Thyroid gland (tissue), 4 donors: ENCODE measurements around the gene CSRP2. TPM values are rescaled to one million over a fixed set of nuclear protein-coding genes. Genes with fewer than 3 reads are reported as not detected.
A peak's percentile ranks its signal among the peaks of the same experiment; 100 is the strongest.

Source experiments
- DNase-seq, 2 donors: peaks; one replicate each; pipeline ENCODE4 v3.0.0-alpha.2; 2019
- H3K27ac ChIP-seq, 3 donors: fragments of 200-600 bp; sonication (generic); 1 replicate in 2 of 3; 2 replicates in 1 of 3; pipeline ENCODE4 v1.5.1; 2016 to 2019; ENCODE audit warnings: mild to moderate bottlenecking in 1 of 3, moderate library complexity in 1 of 3
- H3K27me3 ChIP-seq: fragments of 200-600 bp; sonication (generic); one replicate; pipeline ENCODE4 v1.5.1; 2019
- H3K36me3 ChIP-seq, 2 donors: fragments of 200-600 bp; sonication (generic); one replicate each; pipeline ENCODE4 v1.5.1; 2016 to 2019
- H3K4me1 ChIP-seq, 2 donors: fragments of 200-600 bp; sonication (generic); one replicate each; pipeline ENCODE4 v1.5.1; 2017 to 2019
- H3K4me3 ChIP-seq, 3 donors: fragments of 200-600 bp; sonication (generic); replicated peaks in 1 of 3; 1 replicate in 2 of 3; 2 replicates in 1 of 3; pipeline ENCODE4 v1.5.1; 2016; ENCODE audit warnings: mild to moderate bottlenecking in 1 of 3
- H3K9me3 ChIP-seq: fragments of 200-600 bp; sonication (generic); one replicate; pipeline ENCODE4 v1.5.1; 2017
- CTCF ChIP-seq, 6 experiments: fragments of 200-600 bp in 3 of 6; fragments of 450-650 bp in 3 of 6; sonication (generic) in 3 of 6; IDR thresholded peaks; one replicate each; pipeline ENCODE4 v1.5.1; 2016 to 2019; ENCODE audit warnings: antibody characterized with exemption in 6 of 6, mild to moderate bottlenecking in 2 of 6, inconsistent platforms in 1 of 6, moderate library complexity in 1 of 6
- POLR2A ChIP-seq, 2 donors: fragments of 450-650 bp; IDR thresholded peaks; one replicate each; pipeline ENCODE4 v1.6.1; 2017; ENCODE audit warnings: antibody characterized with exemption in 2 of 2, mild to moderate bottlenecking in 2 of 2, moderate library complexity in 1 of 2
- WGBS, 2 donors: methylation state at CpG; one replicate each; pipeline ENCODE4 v1.1.5; 2017; 5-methylcytosine and 5-hydroxymethylcytosine counted together
- intact Hi-C: fragments of 100-400 bp; cut with DNase I; formaldehyde crosslinking; loops from one replicate; pipeline ENCODE4 v1.15.1; 2023
- total RNA-seq, 4 donors: library from RNA; depleted of rRNA; stranded (reverse); fragments of >200 nt; gene quantifications; one replicate each; pipeline ENCODE4 v1.2.3, GENCODE V29; 2016

CSRP2 gene
- total RNA-seq, 4 donors from 2014 or later, result 42.1 to 65.1 (median 49.4) TPM

GRCh38 chr12:76872415-76872814, 6.4 kb downstream of the CSRP2 start:
- no peak overlapping the region for H3K27ac ChIP-seq
- WGBS, 2 donors, result 78 to 88% methylated on average over 5 of the region's 5 CpGs
- H3K9me3 ChIP-seq, result no peaks in the 10 kb centered on the region
- no peaks in the 10 kb centered on the region for H3K36me3 ChIP-seq
- H3K27me3 ChIP-seq, result no peaks in the 10 kb centered on the region
- peaks cover 2 to 7% of the 10 kb centered on the region in 2 donors for H3K4me1 ChIP-seq
- no peak for DNase-seq
- TF ChIP-seq CTCF (IDR thresholded peaks at IDR 0.05) (no peak), POLR2A (IDR thresholded peaks at IDR 0.05) (no peak)
- H3K4me3 ChIP-seq, result no peak overlapping the region
- intact Hi-C loops, result no loop called here

- 75 to 85% methylated on average over 3 of the region's 3 CpGs for WGBS, 2 donors
- no peak for DNase-seq
- H3K9me3 ChIP-seq, result no peaks in the 10 kb centered on the region
- no peaks in the 10 kb centered on the region for H3K36me3 ChIP-seq
- H3K27me3 ChIP-seq, result no peaks in the 10 kb centered on the region
- H3K4me1 ChIP-seq, result peaks cover 0 to 7% of the 10 kb centered on the region in 2 donors
- no peak overlapping the region for H3K4me3 ChIP-seq
- no peak for TF ChIP-seq POLR2A (IDR thresholded peaks at IDR 0.05)
- no peak for TF ChIP-seq CTCF (IDR thresholded peaks at IDR 0.05)
- intact Hi-C loops, result no loop called here
- no peak overlapping the region for H3K27ac ChIP-seq
These were observed 7.1 kb downstream of the CSRP2 start for GRCh38 chr12:76871742-76872141.

- Histone ChIP-seq H3K4me3 (no peak overlapping the region), H3K27me3 (no peaks in the 10 kb centered on the region), H3K27ac (no peak overlapping the region), H3K4me1 (peaks cover 0 to 12% of the 10 kb centered on the region in 2 donors), H3K9me3 (no peaks in the 10 kb centered on the region), H3K36me3 (no peaks in the 10 kb centered on the region)
- 93 to 98% methylated on average over 2 of the region's 2 CpGs for WGBS, 2 donors
- intact Hi-C loops, result no loop called here
- no peak for DNase-seq
- no peak for TF ChIP-seq CTCF (IDR thresholded peaks at IDR 0.05)
- no peak for TF ChIP-seq POLR2A (IDR thresholded peaks at IDR 0.05)
These were observed 7.7 kb downstream of the CSRP2 start for GRCh38 chr12:76871082-76871481.

GRCh38 chr12:76866726-76867125, 12.1 kb downstream of the CSRP2 start:
- no peaks in the 10 kb centered on the region for H3K27me3 ChIP-seq
- 38 to 47% methylated on average over 8 of the region's 8 CpGs for WGBS, 2 donors

GRCh38 chr12:76866151-76866567, 12.7 kb downstream of the CSRP2 start:
- no peaks in the 10 kb centered on the region for H3K27me3 ChIP-seq
- no peaks in the 10 kb centered on the region for H3K36me3 ChIP-seq
- TF ChIP-seq CTCF (IDR thresholded peaks at IDR 0.05) (no peak), POLR2A (IDR thresholded peaks at IDR 0.05) (no peak)
- intact Hi-C loops, result no loop called here
- no peak overlapping the region for H3K4me3 ChIP-seq
- DNase-seq, result no peak
- H3K4me1 ChIP-seq, result peaks cover 0 to 10% of the 10 kb centered on the region in 2 donors
- H3K27ac ChIP-seq, result peak overlapping the region in 1 of 3 donors; percentile 12
- WGBS, 2 donors, result 43 to 44% methylated on average over 8 of the region's 8 CpGs
- H3K9me3 ChIP-seq, result no peaks in the 10 kb centered on the region

More at GRCh38 chr12:76866726-76867125, 12.1 kb downstream of the CSRP2 start:
- peak; percentile 66 to 76 for DNase-seq
- Histone ChIP-seq H3K4me3 (no peak overlapping the region), H3K9me3 (no peaks in the 10 kb centered on the region), H3K27ac (peak overlapping the region in 1 of 3 donors; percentile 12), H3K4me1 (peaks cover 0 to 10% of the 10 kb centered on the region in 2 donors), H3K36me3 (no peaks in the 10 kb centered on the region)
- TF ChIP-seq CTCF (IDR thresholded peaks at IDR 0.05), result no peak
- no peak for TF ChIP-seq POLR2A (IDR thresholded peaks at IDR 0.05)
- intact Hi-C loops, result no loop called here
